Measurements from ENCODE around the gene STATH.
"Not testable (repeated sequence)": the region's sequence is repeated elsewhere in the genome, so short reads cannot be mapped to it uniquely, and the experiment has no call there.

DNA sequence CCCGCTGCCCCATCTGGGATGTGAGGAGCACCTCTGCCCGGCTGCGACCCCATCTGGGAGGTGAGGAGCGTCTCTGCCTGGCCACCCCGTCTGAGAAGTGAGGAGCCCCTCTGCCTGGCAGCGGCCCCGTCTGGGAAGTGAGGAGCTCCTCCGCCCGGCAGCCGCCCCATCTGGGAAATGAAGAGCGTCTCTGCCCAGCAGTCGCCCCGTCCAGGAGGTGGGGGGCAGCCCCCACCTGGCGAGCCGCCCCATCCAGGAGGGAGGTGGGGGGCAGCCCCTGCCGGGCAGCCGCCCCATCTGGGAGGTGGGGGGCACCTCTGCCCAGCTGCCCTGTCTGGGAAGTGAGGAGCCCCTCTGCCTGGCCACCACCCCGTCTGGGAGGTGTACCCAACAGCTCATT lies 41.8 kb downstream of the STATH start:
- TF ChIP-seq CTCF, POLR2A (IDR thresholded peaks at IDR 0.05): not testable (repeated sequence)

All from right lobe of liver (tissue), 4 donors.